Measurements from ENCODE around the gene HRK.
A peak's percentile ranks its signal among the peaks of the same experiment; 100 is the strongest.

The HRK gene

DNA sequence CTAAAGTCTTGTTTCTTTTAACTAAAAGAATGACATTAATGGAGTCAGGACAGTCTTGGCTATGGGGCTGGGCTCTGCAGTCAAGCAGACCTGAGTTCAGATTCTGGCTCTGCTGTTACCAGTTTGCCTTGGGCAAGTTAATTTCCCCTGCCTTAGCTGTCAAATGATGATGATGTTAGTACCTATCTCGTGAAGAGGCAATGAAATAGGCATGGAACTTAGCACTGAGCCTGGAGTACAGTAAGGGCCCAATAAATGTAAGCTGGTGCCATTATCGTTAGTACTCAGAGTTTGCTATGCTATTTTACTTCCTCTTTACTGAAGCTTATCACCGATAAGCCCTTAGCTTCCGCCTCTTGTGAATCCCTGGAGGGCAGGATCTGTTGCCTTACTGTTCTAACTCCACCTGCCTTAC, 38.0 kb upstream of the HRK start:
- H3K27me3 ChIP-seq (ENCODE audit: low read depth, low read length), result no peaks in the 10 kb centered on the region
- H3K9me3 ChIP-seq (ENCODE audit: control insufficient read depth in 1 of 2, low read length in 2 of 2), result no peaks in the 10 kb centered on the region
- no peak overlapping the region for H3K4me3 ChIP-seq (ENCODE audit: low read depth in 1 of 2, low read length in 2 of 2)
- no peak overlapping the region for H3K27ac ChIP-seq (ENCODE audit: low read length)
- no peaks in the 10 kb centered on the region for H3K36me3 ChIP-seq (ENCODE audit: control insufficient read depth in 1 of 2, insufficient read depth in 2 of 2, low read length in 2 of 2)
- H3K4me1 ChIP-seq (ENCODE audit: control insufficient read depth in 1 of 2, insufficient read depth in 2 of 2, low read length in 2 of 2), result peaks cover 0 to 4% of the 10 kb centered on the region in 2 donors

GRCh38 chr12:116918464-116918863, 37.2 kb upstream of the HRK start:
- Histone ChIP-seq H3K36me3 (ENCODE audit: control insufficient read depth in 1 of 2, insufficient read depth in 2 of 2, low read length in 2 of 2) (no peaks in the 10 kb centered on the region), H3K4me1 (ENCODE audit: control insufficient read depth in 1 of 2, insufficient read depth in 2 of 2, low read length in 2 of 2) (peaks cover 0 to 4% of the 10 kb centered on the region in 2 donors), H3K27me3 (ENCODE audit: low read depth, low read length) (no peaks in the 10 kb centered on the region), H3K9me3 (ENCODE audit: control insufficient read depth in 1 of 2, low read length in 2 of 2) (no peaks in the 10 kb centered on the region), H3K4me3 (ENCODE audit: low read depth in 1 of 2, low read length in 2 of 2) (no peak overlapping the region), H3K27ac (ENCODE audit: low read length) (no peak overlapping the region)

DNA sequence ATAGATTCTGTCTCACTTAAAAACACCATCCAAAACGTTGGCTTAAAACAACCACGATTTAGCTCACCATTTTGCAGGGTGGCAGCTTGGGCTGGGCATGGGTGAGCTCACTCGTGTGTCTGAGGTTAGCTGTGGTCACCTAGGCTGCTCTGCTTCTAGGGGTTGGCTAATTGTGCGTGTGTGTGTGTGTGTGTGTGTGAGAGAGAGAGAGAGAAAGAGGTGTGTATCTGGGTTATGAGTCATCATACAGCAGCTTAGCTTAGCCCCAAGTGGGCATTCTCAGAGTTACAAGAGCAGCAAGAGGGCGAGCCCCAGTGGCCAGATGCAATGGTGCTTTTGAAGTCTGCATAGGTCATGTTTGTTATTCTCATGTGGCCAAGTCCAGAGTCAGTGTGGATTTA, 35.5 kb upstream of the HRK start:
- H3K4me1 ChIP-seq (ENCODE audit: control insufficient read depth in 1 of 2, insufficient read depth in 2 of 2, low read length in 2 of 2), result peaks cover 4 to 6% of the 10 kb centered on the region in 2 donors
- H3K36me3 ChIP-seq (ENCODE audit: control insufficient read depth in 1 of 2, insufficient read depth in 2 of 2, low read length in 2 of 2), result no peaks in the 10 kb centered on the region
- H3K27ac ChIP-seq (ENCODE audit: low read length), result no peak overlapping the region
- no peaks in the 10 kb centered on the region for H3K9me3 ChIP-seq (ENCODE audit: control insufficient read depth in 1 of 2, low read length in 2 of 2)
- no peaks in the 10 kb centered on the region for H3K27me3 ChIP-seq (ENCODE audit: low read depth, low read length)
- H3K4me3 ChIP-seq (ENCODE audit: low read depth in 1 of 2, low read length in 2 of 2), result no peak overlapping the region

GRCh38 chr12:116916122-116916521, 34.9 kb upstream of the HRK start:
- Histone ChIP-seq H3K27me3 (ENCODE audit: low read depth, low read length) (no peaks in the 10 kb centered on the region), H3K27ac (ENCODE audit: low read length) (no peak overlapping the region), H3K9me3 (ENCODE audit: control insufficient read depth in 1 of 2, low read length in 2 of 2) (no peaks in the 10 kb centered on the region), H3K4me3 (ENCODE audit: low read depth in 1 of 2, low read length in 2 of 2) (no peak overlapping the region), H3K4me1 (ENCODE audit: control insufficient read depth in 1 of 2, insufficient read depth in 2 of 2, low read length in 2 of 2) (peaks cover 4 to 11% of the 10 kb centered on the region in 2 donors), H3K36me3 (ENCODE audit: control insufficient read depth in 1 of 2, insufficient read depth in 2 of 2, low read length in 2 of 2) (no peaks in the 10 kb centered on the region)

GRCh38 chr12:116915326-116915725, 34.1 kb upstream of the HRK start:
- Histone ChIP-seq H3K4me3 (ENCODE audit: low read depth in 1 of 2, low read length in 2 of 2) (no peak overlapping the region), H3K4me1 (ENCODE audit: control insufficient read depth in 1 of 2, insufficient read depth in 2 of 2, low read length in 2 of 2) (peaks cover 4 to 11% of the 10 kb centered on the region in 2 donors), H3K27me3 (ENCODE audit: low read depth, low read length) (no peaks in the 10 kb centered on the region), H3K36me3 (ENCODE audit: control insufficient read depth in 1 of 2, insufficient read depth in 2 of 2, low read length in 2 of 2) (no peaks in the 10 kb centered on the region), H3K9me3 (ENCODE audit: control insufficient read depth in 1 of 2, low read length in 2 of 2) (no peaks in the 10 kb centered on the region), H3K27ac (ENCODE audit: low read length) (no peak overlapping the region)

DNA sequence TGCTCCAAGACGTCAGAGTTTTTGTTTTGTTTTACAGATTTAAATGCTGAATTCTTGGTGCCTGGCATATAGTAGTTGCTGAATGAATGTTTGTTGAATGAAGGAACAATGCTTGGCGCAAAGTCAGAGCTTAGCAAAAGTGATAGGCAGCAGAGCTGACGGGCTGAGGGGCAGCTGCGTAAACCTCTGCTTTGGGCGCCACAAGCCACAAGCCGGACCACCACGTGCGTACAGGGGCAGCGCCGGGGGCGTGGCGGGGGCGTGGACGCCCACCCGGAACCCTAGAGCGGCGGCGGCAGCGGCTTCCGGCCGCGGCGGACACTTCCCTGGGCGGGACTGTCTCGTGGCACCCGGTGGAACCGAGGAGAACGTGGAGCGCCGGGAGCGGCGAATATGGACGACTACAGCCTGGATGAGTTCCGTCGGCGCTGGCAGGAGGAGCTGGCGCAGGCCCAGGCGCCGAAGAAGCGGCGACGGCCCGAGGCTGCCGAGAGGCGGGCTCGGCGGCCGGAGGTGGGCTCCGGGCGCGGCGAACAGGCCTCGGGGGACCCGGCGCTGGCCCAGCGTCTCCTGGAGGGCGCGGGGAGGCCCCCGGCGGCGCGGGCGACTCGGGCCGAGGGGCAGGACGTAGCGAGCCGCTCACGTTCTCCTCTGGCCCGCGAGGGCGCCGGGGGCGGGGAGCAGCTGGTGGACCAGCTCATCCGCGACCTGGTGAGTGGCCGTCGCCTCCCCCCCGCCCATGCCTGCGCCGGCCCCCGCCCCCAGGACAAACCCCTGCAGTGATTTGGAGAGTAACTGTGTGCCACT, 29.6 kb upstream of the HRK start, which contains the start of gene FBXW8:
Gene FBXW8 (plus strand): TSS at position 306 of the 807 bp plus-strand sequence. CDS start 88 bp downstream, at position 394.
- Histone ChIP-seq H3K27me3 (ENCODE audit: low read depth, low read length) (no peaks in the 10 kb centered on the region), H3K4me1 (ENCODE audit: control insufficient read depth in 1 of 2, insufficient read depth in 2 of 2, low read length in 2 of 2) (peaks cover 0 to 11% of the 10 kb centered on the region in 2 donors), H3K36me3 (ENCODE audit: control insufficient read depth in 1 of 2, insufficient read depth in 2 of 2, low read length in 2 of 2) (no peaks in the 10 kb centered on the region), H3K4me3 (ENCODE audit: low read depth in 1 of 2, low read length in 2 of 2) (peak within 1 kb of the TSS; percentile 69 to 86), H3K9me3 (ENCODE audit: control insufficient read depth in 1 of 2, low read length in 2 of 2) (no peaks in the 10 kb centered on the region), H3K27ac (ENCODE audit: low read length) (peak within 1 kb of the TSS; percentile 23)

DNA sequence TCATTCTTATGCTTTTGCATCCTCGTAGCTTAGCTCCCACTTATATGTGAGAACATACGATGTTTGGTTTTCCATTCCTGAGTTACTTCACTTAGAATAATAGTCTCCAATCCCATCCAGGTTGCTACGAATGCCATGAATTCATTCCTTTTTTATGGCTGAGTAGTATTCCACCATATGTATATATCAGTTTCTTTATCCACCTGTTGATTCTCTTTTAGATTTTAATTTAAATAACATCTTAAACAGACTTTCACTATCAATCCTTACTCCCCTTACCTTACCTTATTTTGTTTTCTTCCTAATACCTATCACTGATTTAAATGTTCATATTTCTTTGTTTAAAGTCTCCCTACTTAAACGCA, 29.0 kb upstream of the HRK start:
- no peak overlapping the region for H3K27ac ChIP-seq (ENCODE audit: low read length)
- H3K4me3 ChIP-seq (ENCODE audit: low read depth in 1 of 2, low read length in 2 of 2), result peak overlapping the region; percentile 69 to 86
- no peaks in the 10 kb centered on the region for H3K36me3 ChIP-seq (ENCODE audit: control insufficient read depth in 1 of 2, insufficient read depth in 2 of 2, low read length in 2 of 2)
- peaks cover 0 to 11% of the 10 kb centered on the region in 2 donors for H3K4me1 ChIP-seq (ENCODE audit: control insufficient read depth in 1 of 2, insufficient read depth in 2 of 2, low read length in 2 of 2)
- no peaks in the 10 kb centered on the region for H3K27me3 ChIP-seq (ENCODE audit: low read depth, low read length)
- no peaks in the 10 kb centered on the region for H3K9me3 ChIP-seq (ENCODE audit: control insufficient read depth in 1 of 2, low read length in 2 of 2)

DNA sequence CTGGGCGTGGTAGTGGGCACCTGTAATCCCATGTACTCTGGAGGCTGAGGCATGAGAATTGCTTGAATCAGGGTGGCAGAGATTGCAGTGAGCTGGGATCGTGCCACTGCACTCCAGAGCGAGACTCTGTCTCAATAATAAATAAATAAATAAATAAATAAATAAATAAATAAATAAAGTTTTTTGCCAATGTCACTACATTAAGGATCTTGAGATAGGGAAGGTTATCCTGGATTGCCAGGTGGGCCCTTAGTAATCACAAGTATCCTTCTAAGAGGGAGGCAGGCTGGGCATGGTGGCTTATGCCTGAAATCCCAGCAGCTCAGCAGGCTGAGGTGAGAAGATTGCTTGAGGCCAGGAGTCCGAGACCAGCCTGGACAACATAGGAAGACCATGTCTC, 25.0 kb upstream of the HRK start:
- H3K9me3 ChIP-seq (ENCODE audit: control insufficient read depth in 1 of 2, low read length in 2 of 2), result no peaks in the 10 kb centered on the region
- H3K27ac ChIP-seq (ENCODE audit: low read length), result no peak overlapping the region
- H3K4me1 ChIP-seq (ENCODE audit: control insufficient read depth in 1 of 2, insufficient read depth in 2 of 2, low read length in 2 of 2), result peaks cover 0 to 1% of the 10 kb centered on the region in 2 donors
- H3K36me3 ChIP-seq (ENCODE audit: control insufficient read depth in 1 of 2, insufficient read depth in 2 of 2, low read length in 2 of 2), result no peaks in the 10 kb centered on the region
- H3K4me3 ChIP-seq (ENCODE audit: low read depth in 1 of 2, low read length in 2 of 2), result no peak overlapping the region
- no peaks in the 10 kb centered on the region for H3K27me3 ChIP-seq (ENCODE audit: low read depth, low read length)

DNA sequence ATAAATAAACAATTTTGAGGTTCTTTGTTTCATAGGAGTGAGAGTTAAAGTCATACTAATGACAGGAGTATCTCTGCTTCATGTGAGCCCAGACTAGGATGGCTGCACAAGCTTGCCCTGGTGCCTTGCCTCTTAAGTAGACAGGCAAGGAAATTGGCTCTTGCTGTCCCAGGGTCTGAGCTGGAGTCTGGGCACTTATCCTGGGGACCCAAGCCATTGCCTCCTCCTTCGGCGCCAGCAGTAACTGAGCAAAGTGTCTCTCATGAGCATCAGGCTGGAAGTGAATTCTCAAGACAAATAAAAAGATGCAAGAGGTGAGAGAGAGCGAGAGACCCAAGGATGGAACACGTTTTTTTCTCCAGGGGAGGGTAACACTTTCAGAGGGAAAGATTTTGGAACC, 22.6 kb upstream of the HRK start:
- no peak overlapping the region for H3K4me3 ChIP-seq (ENCODE audit: low read depth in 1 of 2, low read length in 2 of 2)
- no peaks in the 10 kb centered on the region for H3K36me3 ChIP-seq (ENCODE audit: control insufficient read depth in 1 of 2, insufficient read depth in 2 of 2, low read length in 2 of 2)
- no peak overlapping the region for H3K27ac ChIP-seq (ENCODE audit: low read length)
- no peaks in the 10 kb centered on the region for H3K4me1 ChIP-seq (ENCODE audit: control insufficient read depth in 1 of 2, insufficient read depth in 2 of 2, low read length in 2 of 2)
- no peaks in the 10 kb centered on the region for H3K9me3 ChIP-seq (ENCODE audit: control insufficient read depth in 1 of 2, low read length in 2 of 2)
- peaks cover 5% of the 10 kb centered on the region for H3K27me3 ChIP-seq (ENCODE audit: low read depth, low read length)

- no peak overlapping the region for H3K4me3 ChIP-seq (ENCODE audit: low read depth in 1 of 2, low read length in 2 of 2)
- peaks cover 5% of the 10 kb centered on the region for H3K27me3 ChIP-seq (ENCODE audit: low read depth, low read length)
- H3K27ac ChIP-seq (ENCODE audit: low read length), result no peak overlapping the region
These were observed 20.4 kb upstream of the HRK start for GRCh38 chr12:116901612-116902011.

DNA sequence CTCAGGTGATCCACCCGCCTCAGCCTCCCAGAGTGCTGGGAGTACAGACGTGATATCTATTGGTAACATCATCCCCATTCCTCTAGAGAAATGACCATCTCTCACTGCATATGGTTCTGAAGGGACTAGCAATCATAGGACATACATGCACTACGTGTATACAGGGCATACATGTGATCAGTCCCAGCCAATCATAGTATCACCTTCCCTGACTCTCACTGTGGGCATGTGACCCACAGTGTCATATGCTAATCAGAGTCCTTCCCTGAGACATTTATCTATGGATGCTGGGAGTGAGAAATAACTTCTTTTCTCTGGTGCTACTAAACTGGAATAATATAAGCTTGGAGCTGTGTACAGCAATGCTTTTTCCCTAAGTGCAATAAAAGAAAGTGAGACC, 17.4 kb upstream of the HRK start:
- Histone ChIP-seq H3K27me3 (ENCODE audit: low read depth, low read length) (peaks cover 5% of the 10 kb centered on the region), H3K36me3 (ENCODE audit: control insufficient read depth in 1 of 2, insufficient read depth in 2 of 2, low read length in 2 of 2) (no peaks in the 10 kb centered on the region), H3K4me1 (ENCODE audit: control insufficient read depth in 1 of 2, insufficient read depth in 2 of 2, low read length in 2 of 2) (no peaks in the 10 kb centered on the region), H3K9me3 (ENCODE audit: control insufficient read depth in 1 of 2, low read length in 2 of 2) (peaks cover 0 to 3% of the 10 kb centered on the region in 2 donors), H3K27ac (ENCODE audit: low read length) (no peak overlapping the region), H3K4me3 (ENCODE audit: low read depth in 1 of 2, low read length in 2 of 2) (no peak overlapping the region)

More at GRCh38 chr12:116901612-116902011, 20.4 kb upstream of the HRK start:
- Histone ChIP-seq H3K36me3 (ENCODE audit: control insufficient read depth in 1 of 2, insufficient read depth in 2 of 2, low read length in 2 of 2) (no peaks in the 10 kb centered on the region), H3K9me3 (ENCODE audit: control insufficient read depth in 1 of 2, low read length in 2 of 2) (peaks cover 0 to 3% of the 10 kb centered on the region in 2 donors), H3K4me1 (ENCODE audit: control insufficient read depth in 1 of 2, insufficient read depth in 2 of 2, low read length in 2 of 2) (no peaks in the 10 kb centered on the region)

- H3K4me1 ChIP-seq (ENCODE audit: control insufficient read depth in 1 of 2, insufficient read depth in 2 of 2, low read length in 2 of 2), result no peaks in the 10 kb centered on the region
- H3K9me3 ChIP-seq (ENCODE audit: control insufficient read depth in 1 of 2, low read length in 2 of 2), result peaks cover 0 to 3% of the 10 kb centered on the region in 2 donors
- H3K36me3 ChIP-seq (ENCODE audit: control insufficient read depth in 1 of 2, insufficient read depth in 2 of 2, low read length in 2 of 2), result no peaks in the 10 kb centered on the region
- H3K4me3 ChIP-seq (ENCODE audit: low read depth in 1 of 2, low read length in 2 of 2), result no peak overlapping the region
- H3K27me3 ChIP-seq (ENCODE audit: low read depth, low read length), result peaks cover 5% of the 10 kb centered on the region
- no peak overlapping the region for H3K27ac ChIP-seq (ENCODE audit: low read length)
These were observed 16.2 kb upstream of the HRK start for GRCh38 chr12:116897476-116897875.
